Measurements from ENCODE around the gene HDAC6.

Gene HDAC6

GRCh38 chrX:48823053-48823452 is 21.2 kb downstream of the HDAC6 start:
- DNase-seq (ENCODE audit: low spot score in 2 of 2), result no peak
- in situ Hi-C loops (cut with MboI; ENCODE audit: low sequenced_read_pairs), result no loop called here
- Histone ChIP-seq H3K27me3 (ENCODE audit: low read depth) (no peaks in the 10 kb centered on the region), H3K4me3 (no peak overlapping the region), H3K4me1 (no peaks in the 10 kb centered on the region), H3K9me3 (no peaks in the 10 kb centered on the region), H3K36me3 (replicated peaks) (peaks cover 12% of the 10 kb centered on the region)

DNA sequence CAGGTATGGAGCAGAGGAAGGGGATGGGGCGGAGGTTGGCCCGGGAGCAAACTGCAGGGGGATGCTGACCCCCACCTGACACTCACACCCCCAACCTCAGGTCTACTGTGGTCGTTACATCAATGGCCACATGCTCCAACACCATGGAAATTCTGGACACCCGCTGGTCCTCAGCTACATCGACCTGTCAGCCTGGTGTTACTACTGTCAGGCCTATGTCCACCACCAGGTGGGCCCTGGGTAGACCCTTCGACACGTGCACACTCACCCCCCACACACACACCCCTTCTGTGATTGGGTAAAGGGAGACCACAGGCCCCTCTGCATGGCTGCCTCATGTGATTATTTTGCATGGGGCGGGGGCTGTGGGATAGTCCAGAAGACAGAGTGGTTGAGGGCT is 22.2 kb downstream of the HDAC6 start:
- Histone ChIP-seq H3K4me1 (no peaks in the 10 kb centered on the region), H3K9me3 (no peaks in the 10 kb centered on the region), H3K4me3 (no peak overlapping the region), H3K36me3 (replicated peaks) (peaks cover 7% of the 10 kb centered on the region), H3K27me3 (ENCODE audit: low read depth) (no peaks in the 10 kb centered on the region)
- no peak for DNase-seq (ENCODE audit: low spot score in 2 of 2)
- in situ Hi-C loops (cut with MboI; ENCODE audit: low sequenced_read_pairs), result no loop called here

- Histone ChIP-seq H3K4me3 (no peak within 1 kb of the TSS), H3K27me3 (ENCODE audit: low read depth) (no peaks in the 10 kb centered on the region), H3K36me3 (replicated peaks) (peaks cover 7% of the 10 kb centered on the region), H3K9me3 (no peaks in the 10 kb centered on the region), H3K4me1 (no peaks in the 10 kb centered on the region)
- DNase-seq (ENCODE audit: low spot score in 2 of 2), result no peak
- in situ Hi-C loops (cut with MboI; ENCODE audit: low sequenced_read_pairs), result no loop called here
Measured at GRCh38 chrX:48826135-48826875, 24.4 kb downstream of the HDAC6 start, which contains the start of gene ERAS. TSS of gene ERAS (plus strand) at chrX:48826513. CDS start at chrX:48829124, 2,611 bp downstream.

DNA sequence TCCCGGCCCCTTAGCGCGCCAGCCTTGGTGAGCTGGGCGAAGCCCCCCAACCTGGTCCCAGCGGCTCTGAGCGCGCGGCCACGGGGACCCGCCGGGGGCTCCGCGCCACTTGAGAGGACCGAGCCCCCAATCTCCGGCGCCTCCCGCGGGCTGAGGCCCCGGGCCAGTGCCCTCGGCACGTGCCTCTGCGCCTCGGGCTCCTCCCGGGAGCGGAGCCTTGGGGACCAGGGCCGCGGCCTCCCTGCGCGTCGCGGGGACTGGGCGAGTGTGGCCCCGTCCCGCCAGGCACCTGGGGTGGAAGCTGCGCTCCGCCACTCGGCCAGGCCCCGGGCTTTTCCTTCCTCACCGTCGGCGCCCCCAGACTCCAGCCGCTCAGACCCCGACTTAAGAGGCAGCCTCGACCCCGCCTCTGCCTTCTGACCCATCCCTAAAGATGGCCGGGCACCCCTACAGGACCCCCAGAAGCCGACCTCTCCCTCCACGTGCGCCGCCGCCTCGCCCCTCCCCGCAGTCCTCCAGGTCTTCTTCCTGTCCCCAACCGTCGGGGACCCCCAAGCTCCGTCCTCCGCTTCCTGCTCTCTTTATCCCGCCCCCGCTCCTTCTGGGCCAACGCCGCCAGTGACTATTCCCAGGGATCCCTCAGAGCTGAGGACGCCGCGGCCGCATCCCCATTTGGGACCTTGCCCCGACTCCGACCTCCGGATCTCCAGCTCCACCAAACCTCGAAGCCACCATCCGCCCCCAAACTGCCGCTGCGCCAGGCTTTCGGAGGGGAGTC is 25.2 kb downstream of the HDAC6 start:
- DNase-seq (ENCODE audit: low spot score in 2 of 2), result no peak
- Histone ChIP-seq H3K36me3 (replicated peaks) (peaks cover 5% of the 10 kb centered on the region), H3K9me3 (no peaks in the 10 kb centered on the region), H3K27me3 (ENCODE audit: low read depth) (no peaks in the 10 kb centered on the region), H3K4me1 (no peaks in the 10 kb centered on the region), H3K4me3 (no peak overlapping the region)
- in situ Hi-C loops (cut with MboI; ENCODE audit: low sequenced_read_pairs), result no loop called here

GRCh38 chrX:48827654-48827968 is 25.7 kb downstream of the HDAC6 start:
- DNase-seq (ENCODE audit: low spot score in 2 of 2), result no peak
- in situ Hi-C loops (cut with MboI; ENCODE audit: low sequenced_read_pairs), result no loop called here
- Histone ChIP-seq H3K36me3 (replicated peaks) (peaks cover 5% of the 10 kb centered on the region), H3K4me1 (no peaks in the 10 kb centered on the region), H3K9me3 (no peaks in the 10 kb centered on the region), H3K4me3 (no peak overlapping the region), H3K27me3 (ENCODE audit: low read depth) (no peaks in the 10 kb centered on the region)

- H3K27me3 ChIP-seq (ENCODE audit: low read depth), result 0 out of 2 replicates have a peak, but pooled peaks cover 2% of the 10 kb centered on the region
- H3K36me3 ChIP-seq (replicated peaks), result no peaks in the 10 kb centered on the region; the same call in 1 of the 2 replicates
- no peak for DNase-seq (ENCODE audit: low spot score in 2 of 2)
- in situ Hi-C loops (cut with MboI; ENCODE audit: low sequenced_read_pairs), result no loop called here
- H3K4me1 ChIP-seq, result no peaks in the 10 kb centered on the region
- H3K9me3 ChIP-seq, result no peaks in the 10 kb centered on the region
- H3K4me3 ChIP-seq, result no peak overlapping the region
Measured at GRCh38 chrX:48829016-48829735, 27.3 kb downstream of the HDAC6 start.

DNA sequence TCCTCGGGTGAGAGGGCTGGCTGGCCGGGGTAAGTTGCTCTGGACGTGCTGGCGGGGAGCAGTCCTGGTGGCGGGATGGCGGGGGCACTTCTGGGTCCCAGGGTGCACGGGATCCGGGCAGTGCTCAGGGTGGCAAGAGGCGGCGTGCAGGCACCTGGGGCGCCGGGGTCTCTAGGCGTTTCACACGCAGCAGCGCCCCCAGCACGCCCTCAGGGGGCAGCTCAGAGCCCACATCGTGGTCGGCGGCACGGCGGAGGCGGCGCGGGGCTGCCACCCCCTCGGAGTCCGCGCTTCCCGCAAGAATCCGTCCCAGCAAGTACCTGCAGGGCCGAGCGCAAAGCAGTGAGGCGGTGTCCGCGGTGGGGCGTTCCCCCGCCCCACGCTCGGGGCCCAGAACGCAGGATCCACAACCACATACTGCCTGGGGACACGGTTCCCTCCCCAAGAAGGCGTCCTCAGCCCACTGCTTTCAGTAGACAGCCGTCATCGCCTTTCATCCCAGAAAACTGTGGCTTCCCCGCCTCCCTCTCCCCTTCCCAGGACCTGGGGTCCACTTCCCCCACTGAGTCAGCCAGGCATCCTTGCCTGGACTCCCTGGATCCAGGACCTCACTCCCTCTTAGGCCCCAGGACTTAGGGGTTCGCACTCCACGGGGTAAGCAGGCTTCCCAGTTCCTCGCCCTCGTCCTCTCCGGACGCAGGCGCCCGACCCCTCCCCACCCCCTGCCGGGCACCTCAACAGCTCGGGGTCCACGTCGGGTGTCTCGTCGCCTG is 29.5 kb downstream of the HDAC6 start:
- no peaks in the 10 kb centered on the region for H3K9me3 ChIP-seq
- in situ Hi-C loops (cut with MboI; ENCODE audit: low sequenced_read_pairs), result no loop called here
- H3K27me3 ChIP-seq (ENCODE audit: low read depth), result peaks cover 12% of the 10 kb centered on the region
- no peak overlapping the region for H3K4me3 ChIP-seq
- no peak for DNase-seq (ENCODE audit: low spot score in 2 of 2)
- H3K36me3 ChIP-seq (replicated peaks), result no peaks in the 10 kb centered on the region
- peaks cover 3% of the 10 kb centered on the region; the same call in 1 of the 2 replicates for H3K4me1 ChIP-seq

- Histone ChIP-seq H3K4me1 (peaks cover 3% of the 10 kb centered on the region; the same call in 1 of the 2 replicates), H3K9me3 (no peaks in the 10 kb centered on the region), H3K36me3 (replicated peaks) (no peaks in the 10 kb centered on the region), H3K4me3 (no peak overlapping the region), H3K27me3 (ENCODE audit: low read depth) (peaks cover 12% of the 10 kb centered on the region)
- DNase-seq (ENCODE audit: low spot score in 2 of 2), result no peak
- in situ Hi-C loops (cut with MboI; ENCODE audit: low sequenced_read_pairs), result no loop called here
Measured at GRCh38 chrX:48831909-48832291, 30.0 kb downstream of the HDAC6 start.

GRCh38 chrX:48833542-48834138 is 31.8 kb downstream of the HDAC6 start:
- H3K36me3 ChIP-seq (replicated peaks), result no peaks in the 10 kb centered on the region
- peaks cover 12% of the 10 kb centered on the region for H3K27me3 ChIP-seq (ENCODE audit: low read depth)
- in situ Hi-C loops (cut with MboI; ENCODE audit: low sequenced_read_pairs), result no loop called here
- H3K4me1 ChIP-seq, result peaks cover 3% of the 10 kb centered on the region; the same call in 1 of the 2 replicates
- no peaks in the 10 kb centered on the region for H3K9me3 ChIP-seq
- H3K4me3 ChIP-seq, result no peak overlapping the region
- no peak for DNase-seq (ENCODE audit: low spot score in 2 of 2)

DNA sequence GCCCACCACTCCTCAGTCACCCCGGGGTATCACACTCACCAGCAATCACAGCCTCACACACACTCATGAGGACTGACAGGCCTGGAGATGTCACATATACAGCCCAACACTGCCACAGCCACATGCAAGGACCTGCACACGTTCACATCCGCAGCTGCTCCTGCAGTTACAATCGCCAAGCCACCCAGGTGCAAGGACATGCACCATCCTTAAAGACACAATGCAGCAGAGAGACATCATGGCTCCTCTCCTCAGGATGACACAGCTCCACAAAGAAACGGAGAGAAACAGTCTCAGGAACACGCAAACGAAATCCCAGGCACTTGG is 32.5 kb downstream of the HDAC6 start:
- Histone ChIP-seq H3K27me3 (ENCODE audit: low read depth) (peaks cover 12% of the 10 kb centered on the region), H3K36me3 (replicated peaks) (no peaks in the 10 kb centered on the region), H3K9me3 (no peaks in the 10 kb centered on the region), H3K4me3 (no peak overlapping the region), H3K4me1 (peaks cover 3% of the 10 kb centered on the region; the same call in 1 of the 2 replicates)
- in situ Hi-C loops (cut with MboI; ENCODE audit: low sequenced_read_pairs), result no loop called here
- no peak for DNase-seq (ENCODE audit: low spot score in 2 of 2)

GRCh38 chrX:48835524-48836329 is 33.9 kb downstream of the HDAC6 start, which contains the start of gene PCSK1N:
TSS of gene PCSK1N (minus strand) at chrX:48835610. CDS start at chrX:48835532, 78 bp downstream.
- no peaks in the 10 kb centered on the region for H3K36me3 ChIP-seq (replicated peaks)
- DNase-seq (ENCODE audit: low spot score in 2 of 2), result no peak
- in situ Hi-C loops (cut with MboI; ENCODE audit: low sequenced_read_pairs), result no loop called here
- H3K4me3 ChIP-seq, result peak within 1 kb of the TSS; percentile 13
- H3K27me3 ChIP-seq (ENCODE audit: low read depth), result peaks cover 12% of the 10 kb centered on the region
- H3K9me3 ChIP-seq, result no peaks in the 10 kb centered on the region
- peaks cover 3% of the 10 kb centered on the region; the same call in 1 of the 2 replicates for H3K4me1 ChIP-seq

DNA sequence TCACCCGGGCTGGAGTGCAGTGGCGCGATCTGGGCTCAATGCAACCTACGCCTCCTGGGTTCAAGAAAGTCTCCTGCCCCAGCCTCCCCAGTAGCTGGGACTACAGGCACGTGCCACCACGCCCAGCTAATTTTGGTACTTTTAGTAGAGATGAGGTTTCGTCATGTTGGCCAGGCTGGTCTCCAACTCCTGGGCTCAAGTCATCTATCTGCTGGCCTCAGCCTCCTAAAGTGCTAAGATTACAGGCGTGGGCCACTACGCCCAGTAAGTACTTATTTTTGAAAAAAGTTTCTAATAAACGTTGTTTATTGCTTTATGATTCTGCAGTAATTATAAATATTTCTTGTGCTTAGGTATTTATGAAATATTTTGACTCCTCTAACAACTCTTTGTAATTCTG is 37.8 kb downstream of the HDAC6 start:
- H3K27me3 ChIP-seq (ENCODE audit: low read depth), result peaks cover 5% of the 10 kb centered on the region
- H3K9me3 ChIP-seq, result no peaks in the 10 kb centered on the region
- in situ Hi-C loops (cut with MboI; ENCODE audit: low sequenced_read_pairs), result no loop called here
- H3K4me1 ChIP-seq, result peaks cover 3% of the 10 kb centered on the region; the same call in 1 of the 2 replicates
- DNase-seq (ENCODE audit: low spot score in 2 of 2), result no peak
- H3K36me3 ChIP-seq (replicated peaks), result no peaks in the 10 kb centered on the region
- no peak overlapping the region for H3K4me3 ChIP-seq

Data from HAP-1 (cell line).